GM18519 (cell line): Measurements from ENCODE around the gene PCBD2.
"Not testable (repeated sequence)": the region's sequence is repeated elsewhere in the genome, so short reads cannot be mapped to it uniquely, and the experiment has no call there.

Experiments
- ATAC-seq: cut with Tn5 transposase; IDR thresholded peaks from one replicate; pipeline ENCODE4 v1.9.1; 2021; ENCODE audit warnings: mild to moderate bottlenecking, moderate library complexity; ENCODE audit not compliant: unreplicated experiment, low FRiP score

The PCBD2 gene

DNA sequence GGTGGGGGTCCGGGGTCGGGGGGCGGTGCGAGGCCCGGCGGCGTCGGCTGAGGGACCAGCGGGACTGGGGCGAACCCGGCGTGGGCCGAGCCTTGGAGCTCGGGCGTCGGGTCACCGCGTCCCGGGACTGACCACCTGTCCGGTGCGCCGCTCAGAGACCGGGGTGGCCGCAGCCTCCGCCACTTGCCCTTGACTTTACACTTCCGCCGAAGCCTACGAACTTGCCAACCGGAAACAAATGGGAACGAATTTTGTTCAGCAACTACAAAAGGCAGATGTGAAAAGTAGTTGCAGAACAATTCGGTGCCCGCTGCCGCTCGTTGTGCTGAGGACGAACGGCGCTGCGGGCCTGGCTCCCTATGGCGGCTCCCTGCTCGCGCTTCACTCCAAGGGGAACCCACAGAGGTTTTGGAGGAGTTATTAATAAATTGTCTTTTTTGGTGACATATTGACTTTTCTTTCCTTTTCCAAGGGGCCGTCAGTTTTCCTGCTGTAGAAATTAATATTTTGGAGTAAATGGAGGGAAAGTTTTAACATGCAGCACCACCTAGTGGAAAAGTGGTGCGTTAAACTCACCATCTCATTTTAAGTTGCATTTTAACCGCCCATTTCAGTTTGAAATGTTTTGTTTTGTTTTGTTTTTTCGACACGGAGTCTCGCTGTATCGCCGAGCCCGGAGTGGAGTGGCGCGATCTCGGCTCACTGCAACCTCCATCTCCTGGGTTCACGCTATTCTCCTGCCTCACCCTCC lies 490 bp downstream of the PCBD2 start:
- ATAC-seq = peak; percentile 14

DNA sequence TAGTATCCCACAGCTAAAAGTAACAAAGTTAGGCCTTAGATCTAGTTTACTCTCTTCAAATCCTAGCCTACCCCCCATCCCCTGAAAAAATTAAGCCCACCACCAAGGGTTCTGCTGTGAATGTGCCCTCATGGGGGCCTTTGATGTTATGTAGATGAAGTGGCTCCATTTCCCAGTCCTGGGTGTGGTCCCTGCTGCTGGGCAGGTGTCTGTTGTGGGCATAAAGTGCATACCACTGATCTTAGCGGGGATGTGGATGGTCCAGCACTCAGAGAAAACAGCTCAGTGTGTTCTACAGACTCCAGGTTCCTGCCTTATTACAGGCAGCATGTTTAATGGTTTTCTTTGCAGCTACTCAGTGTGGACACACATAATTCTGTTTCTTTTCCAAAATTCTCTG lies 1.9 kb downstream of the PCBD2 start:
- no peak for ATAC-seq

DNA sequence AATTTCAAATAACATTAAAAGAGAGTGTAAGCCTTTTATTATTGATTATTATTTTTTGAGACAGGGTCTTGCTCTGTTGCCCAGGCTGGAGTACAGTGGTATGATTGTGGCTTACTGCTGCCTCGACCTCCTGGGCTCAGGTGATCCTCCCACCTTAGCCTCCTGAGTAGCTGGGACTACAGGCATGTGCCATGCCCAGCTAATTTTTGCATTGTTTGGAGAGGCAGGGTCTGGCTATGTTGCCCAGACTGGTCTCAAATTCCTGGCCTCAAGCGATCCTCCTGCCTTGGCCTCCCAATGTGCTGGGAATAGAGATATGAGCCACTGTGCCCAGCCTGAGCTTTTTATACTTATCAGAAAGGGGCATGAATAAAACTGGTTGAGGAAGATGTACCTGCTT lies 5.8 kb downstream of the PCBD2 start:
- not testable (repeated sequence) for ATAC-seq

DNA sequence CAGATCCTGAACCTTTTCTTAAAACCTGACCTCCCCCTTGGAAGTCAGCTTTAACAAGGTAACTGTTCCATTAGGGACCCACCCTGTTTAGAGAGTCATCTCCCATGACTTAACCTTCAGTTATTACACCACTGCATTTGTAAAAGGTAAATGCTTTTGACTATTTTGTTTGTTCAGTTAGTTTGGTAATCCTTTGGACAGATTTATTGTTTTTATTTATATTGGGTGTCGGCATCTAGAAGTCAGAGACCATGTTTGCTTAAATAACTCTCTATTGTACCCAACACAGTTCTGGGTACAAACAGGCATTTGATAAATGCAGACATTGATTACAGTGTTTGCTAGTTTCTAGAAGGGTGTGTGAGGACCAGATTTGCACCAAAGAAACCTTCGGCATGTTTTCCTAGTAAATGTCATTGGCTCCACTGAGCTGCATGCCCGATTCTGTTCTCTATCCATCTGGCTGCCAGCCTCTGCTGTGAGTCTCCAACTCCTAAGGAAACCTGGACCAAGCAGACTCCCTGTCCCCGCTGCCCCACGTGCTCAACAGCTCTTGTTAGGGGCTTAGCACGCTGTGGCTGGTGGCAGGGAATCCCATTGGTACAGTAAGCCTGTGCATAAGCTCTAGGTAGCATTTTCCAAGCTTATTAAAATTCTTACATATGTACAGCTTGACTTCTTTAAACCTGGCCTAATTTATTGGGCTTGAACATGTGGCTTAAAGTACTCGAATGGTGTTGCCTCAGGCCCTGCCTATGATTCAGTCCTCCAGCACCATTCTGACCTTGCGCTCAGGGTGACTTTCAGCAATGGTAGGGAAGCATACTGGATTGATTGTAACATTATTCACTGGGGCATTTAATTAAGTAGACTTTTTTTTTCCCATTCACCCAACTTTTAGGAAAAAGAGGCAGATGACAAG lies 6.6 kb downstream of the PCBD2 start:
- ATAC-seq = no peak

DNA sequence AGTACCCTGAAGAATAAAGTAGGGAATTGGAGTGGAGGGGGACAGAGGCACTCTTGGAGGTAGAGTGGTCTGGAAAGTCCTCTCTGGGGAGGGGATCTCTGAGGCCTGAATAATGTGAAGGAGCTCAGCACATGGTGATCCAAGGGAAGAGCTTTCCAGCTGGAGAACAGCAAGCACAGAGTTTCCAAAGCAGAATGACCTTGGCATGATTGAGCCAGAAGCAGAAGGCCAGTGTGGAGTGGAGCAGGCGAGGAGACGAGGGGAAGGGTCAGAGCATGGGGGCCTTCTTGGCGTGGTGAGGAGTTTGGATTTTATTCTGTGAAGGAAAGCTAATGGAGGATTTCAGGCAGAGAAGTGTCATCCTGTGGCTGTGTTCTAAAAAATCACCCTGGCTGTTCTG lies 8.3 kb downstream of the PCBD2 start:
- ATAC-seq = no peak

DNA sequence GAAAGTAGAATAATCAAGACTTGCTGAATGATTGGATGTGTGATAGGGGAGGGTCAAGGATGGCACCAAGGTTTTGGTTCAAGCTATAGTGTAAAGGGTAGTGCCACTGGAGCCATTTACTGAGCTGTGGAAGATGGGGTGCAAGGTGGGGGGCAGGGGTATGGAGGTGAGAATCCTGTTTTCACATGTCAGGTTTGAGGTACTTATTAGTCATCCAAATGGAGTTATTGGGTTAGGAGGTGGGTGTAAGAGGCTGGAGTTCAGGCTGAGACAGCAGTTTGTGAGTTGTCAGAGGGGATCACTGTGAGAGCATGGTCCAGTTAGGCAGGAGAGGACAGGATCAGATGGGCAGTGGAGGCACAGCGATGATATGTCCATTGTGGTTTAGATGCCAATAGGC lies 8.9 kb downstream of the PCBD2 start:
- ATAC-seq = no peak

DNA sequence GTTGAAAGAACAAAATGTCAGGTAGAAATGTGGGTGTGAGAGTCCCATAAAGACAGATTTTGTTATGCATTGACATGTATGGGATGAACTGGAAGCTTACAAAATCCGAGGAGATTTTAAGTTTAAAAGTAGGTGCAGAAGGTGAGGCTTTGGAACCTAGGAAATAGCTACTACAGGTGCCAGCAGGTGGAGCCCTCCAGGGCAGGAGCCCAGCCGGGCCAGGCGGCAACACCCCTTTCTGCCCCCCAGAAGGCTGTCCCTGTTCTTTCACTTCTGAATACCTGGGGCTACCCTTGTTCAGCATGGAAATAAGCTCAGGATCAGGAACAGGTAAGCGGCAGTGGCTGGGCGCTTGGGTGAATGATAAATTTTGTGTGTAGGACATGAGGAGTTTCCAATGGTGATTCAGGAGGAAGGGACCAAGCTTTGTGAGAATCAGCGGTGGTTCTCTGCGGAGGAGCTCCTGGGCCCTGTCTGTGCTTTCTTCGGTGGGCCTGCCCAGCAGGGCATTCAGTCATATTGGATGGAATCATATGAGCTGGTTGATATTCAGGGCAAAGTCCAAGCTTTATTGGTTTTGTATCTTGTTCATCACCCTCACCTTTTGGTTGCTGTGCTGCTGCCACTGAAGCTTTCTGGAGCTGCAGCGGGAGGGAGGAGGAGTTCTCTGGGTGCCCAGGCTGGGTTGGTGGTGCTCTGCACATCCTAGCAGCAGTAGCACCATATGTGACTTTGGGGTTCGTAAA lies 12.3 kb downstream of the PCBD2 start:
- no peak for ATAC-seq

DNA sequence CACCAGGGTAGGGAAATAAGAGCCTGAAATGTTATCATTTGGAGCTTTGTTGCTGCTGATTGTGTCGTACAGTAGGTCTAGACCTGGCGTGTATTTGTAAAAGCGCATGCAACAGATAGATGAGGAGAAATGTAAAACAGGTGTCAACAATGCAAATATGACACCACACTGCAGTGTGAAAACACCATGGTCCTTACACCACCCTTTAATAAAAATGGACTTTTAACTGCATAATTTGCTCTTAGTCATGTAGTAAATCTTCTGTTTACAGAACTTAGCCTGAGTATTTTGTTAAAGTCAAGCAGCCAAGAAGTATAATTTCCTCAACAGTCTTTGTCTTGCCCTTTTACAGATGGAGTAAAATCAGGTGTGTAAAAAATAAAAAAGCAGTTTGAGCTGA lies 13.9 kb downstream of the PCBD2 start:
- ATAC-seq = no peak

DNA sequence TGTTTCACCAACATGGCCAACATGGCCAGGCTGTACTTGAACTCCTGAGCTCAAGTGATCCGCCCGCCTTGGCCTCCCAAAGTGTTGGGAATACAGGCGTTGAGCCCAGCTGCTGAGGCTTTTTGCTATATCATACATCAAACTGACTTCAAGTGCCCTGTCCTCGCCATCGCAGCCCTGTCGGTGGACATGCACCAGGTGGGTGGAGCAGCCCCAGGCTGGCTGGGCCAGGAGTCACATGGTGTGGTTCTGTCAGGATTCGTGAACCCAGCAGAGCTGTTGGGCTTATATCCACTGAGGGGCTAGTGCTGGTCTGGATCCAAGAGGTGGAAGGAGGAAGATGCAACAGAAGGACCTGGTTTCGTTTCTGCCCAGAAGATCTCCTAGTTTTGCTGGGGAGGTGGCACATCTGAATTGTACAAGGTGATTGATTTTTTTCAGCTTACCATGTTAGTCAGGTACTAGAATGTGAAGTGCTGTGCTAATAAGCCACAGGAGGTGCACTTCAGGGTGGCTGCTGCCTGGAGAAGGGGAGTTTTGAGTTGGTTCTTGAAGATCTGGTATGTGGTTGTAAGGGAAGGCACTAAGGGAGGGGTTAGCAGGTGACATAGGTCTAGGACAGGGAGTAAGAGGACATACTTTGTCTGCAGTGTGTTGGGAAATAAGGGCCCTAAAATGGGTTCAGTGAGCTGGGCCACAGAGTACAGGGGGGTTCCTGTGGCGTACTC lies 16.1 kb downstream of the PCBD2 start:
- no peak for ATAC-seq

DNA sequence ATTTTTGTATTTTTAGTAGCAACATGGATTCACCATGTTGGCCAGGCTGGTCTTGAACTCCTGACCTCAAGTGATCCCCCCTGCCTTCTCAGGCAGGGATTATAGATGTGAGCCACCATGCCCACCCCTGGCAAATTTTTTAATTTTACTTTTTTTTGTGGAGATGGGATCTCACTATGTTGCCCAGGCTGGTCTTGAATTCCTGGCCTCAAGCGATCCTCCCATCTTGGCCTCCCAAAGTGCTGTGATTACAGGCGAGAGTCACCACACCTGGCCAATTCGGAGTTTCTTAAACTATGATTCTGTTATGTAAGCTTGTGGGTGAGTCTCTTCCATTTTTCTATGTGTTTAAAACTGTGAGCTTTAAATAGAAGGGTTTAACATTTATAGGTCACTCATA lies 27.6 kb downstream of the PCBD2 start:
- ATAC-seq = no peak

DNA sequence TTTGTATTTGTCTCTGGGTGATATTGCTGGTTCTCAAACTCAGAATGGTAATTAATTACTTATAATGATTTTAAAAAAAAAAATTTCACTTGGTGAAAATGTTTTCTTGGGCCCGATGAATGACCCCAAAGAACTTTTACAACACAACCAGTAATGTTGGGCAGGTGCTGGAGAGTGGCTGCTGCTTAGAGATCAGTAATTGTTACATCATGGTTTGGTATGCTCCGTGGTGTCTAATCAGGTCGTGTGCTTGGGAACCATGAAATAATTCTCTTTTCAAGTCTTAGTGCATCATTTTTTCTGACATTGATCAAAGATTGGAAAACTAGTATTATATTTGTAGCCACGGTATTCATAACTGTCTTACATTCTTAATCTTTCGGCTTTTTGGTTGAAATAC lies 29.3 kb downstream of the PCBD2 start:
- no peak for ATAC-seq

DNA sequence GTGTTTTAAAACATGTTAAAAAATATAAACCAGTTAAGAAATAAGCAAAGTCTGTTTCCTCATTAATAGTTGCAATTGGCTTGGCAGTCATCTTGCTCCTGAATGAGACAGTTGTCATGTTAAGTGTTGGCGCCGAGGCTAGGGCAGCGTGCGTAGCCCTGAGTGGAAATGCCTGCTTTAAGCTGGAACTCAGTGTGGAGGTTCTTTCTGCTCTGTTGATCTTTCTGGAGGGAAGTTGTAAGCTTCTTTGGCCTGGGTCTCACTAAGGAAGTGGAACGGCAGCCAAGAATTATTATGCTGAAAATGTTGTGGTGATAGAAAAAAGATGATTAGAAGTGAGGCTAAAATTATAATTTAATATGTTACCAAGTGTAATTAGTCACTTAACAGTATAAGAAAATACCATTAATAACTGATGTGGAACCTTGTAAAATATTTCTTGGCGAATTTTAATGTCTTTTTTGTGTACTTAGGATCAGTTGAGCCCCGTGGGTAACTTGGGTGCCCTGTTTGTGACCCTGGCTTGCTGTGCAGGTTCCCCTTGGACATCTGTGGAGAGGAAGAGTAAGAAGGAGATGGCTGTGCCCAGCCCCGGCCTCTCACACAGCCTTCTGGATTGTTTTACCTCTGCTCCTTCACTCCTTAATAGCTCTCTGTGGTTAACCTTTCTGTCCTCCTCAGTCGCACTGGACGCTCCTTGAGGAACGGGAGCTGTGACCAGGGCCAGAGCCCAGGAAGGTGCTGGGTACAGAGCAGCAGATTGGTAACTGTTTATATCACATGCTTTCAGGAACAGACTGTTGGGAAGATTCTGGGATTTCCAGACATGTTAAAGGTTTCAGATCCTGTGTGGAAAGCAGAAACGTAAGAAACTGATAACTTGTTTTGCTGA lies 31.0 kb downstream of the PCBD2 start:
- ATAC-seq = no peak

DNA sequence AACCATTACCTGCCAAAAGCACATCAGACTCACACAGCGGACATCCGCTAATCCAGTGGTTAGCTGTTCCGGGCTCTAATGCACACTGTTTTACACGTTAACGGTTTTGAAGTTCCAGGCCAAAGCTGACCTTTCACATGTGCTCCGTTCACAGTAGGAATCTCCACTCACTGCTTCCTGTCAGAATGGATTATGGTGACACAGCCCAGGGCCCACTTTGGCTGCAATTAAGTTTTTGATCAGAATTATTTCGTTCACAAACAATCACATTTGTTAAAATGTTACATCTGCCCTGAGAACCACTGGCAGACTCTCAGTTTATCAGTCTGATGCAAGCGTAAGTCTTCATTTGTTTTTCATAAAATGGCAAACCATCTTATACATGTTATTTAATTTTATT lies 32.6 kb downstream of the PCBD2 start:
- ATAC-seq = no peak

DNA sequence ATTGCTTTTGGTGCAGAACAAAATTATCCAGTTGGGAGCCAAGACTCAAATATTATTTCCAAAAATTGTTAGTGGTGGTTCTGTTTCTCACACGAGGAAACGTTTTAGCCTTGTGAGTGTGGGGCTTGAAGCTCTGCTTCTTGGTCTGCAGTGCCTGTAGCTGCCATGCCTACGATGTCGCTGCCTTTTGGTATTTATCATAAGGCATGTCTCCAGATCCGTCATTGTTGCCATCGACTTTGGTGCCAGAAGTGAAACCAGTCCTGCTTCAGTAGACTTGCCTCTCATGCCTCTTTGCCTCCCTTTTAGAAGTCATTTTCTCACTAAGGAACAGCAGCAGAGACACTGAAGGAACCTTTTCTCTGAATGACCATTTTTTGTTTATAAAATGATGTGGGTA lies 33.1 kb downstream of the PCBD2 start:
- ATAC-seq = no peak

DNA sequence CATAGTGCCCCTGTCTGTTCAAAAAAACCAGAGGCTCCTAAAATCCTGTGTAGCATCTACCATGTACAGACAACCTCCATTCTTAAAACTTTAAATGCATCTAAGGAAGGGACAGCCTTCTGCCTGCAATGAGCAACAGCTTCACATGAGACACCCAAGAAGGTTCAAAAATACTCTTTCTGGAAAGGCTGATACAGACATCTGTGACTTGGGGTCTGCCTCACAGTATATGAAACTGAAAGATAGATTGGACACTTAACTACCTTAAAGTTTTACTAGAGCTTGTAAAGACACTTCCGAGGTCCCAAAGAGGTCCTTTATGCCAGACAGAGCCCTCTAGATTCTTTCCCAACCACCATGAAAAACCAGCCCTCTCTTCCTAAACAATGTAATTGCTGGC lies 34.6 kb downstream of the PCBD2 start:
- ATAC-seq = no peak

DNA sequence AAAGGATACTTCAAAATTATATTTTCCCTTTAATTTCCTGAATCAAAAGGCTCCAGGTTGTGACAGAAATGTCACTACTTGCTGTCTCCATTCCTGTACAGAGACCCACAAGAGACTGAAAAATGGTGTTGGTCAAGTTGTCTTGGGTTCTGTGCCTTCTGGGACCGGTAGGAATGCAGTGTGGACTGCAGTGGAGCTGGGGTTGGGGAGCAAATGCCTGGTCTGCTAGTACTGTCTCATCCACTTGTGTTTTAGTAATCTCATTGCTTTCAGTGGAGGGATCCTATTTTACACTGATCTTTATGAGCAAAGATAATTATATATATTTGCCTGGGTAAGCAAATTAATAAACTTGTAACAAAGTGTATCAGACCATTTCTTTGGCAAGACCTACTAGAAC lies 38.6 kb downstream of the PCBD2 start:
- ATAC-seq = no peak

DNA sequence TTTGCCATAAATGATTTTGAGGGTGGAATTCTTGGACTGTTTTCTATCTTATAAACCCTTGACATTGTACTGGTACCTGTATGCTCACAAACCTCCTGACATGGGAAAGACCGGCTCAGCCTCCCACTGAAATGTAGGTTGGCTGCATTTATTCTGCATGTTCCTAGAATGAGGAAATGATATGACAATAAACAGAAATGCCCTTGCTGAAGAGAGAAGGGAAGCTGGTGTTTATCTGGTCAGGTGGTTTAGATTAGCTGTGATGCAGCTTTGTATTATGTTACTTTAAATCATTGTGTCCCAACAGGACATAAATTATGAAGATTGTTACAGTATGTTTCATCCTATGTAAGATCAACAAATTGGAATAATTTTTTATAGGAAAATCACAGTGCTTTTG lies 39.7 kb downstream of the PCBD2 start:
- ATAC-seq = no peak

DNA sequence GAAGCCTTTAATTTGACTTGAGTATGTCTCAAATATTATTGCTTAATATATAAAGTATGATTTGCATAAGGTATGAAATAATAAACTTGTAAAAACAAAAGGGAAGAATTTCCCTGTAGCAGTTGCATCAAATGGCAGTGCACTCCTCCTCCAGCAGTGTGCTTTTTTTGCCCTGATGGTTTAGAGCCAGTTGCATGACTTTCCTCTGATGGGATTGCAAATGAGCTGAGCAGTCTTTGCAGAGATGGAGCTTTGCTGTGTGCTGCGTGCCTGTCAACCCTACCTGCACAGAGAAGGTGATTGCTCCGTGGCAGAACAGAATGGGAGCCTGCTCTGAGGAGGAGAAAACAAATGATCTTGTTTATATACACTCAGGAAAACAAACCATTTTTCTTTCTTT lies 40.1 kb downstream of the PCBD2 start:
- ATAC-seq = no peak

DNA sequence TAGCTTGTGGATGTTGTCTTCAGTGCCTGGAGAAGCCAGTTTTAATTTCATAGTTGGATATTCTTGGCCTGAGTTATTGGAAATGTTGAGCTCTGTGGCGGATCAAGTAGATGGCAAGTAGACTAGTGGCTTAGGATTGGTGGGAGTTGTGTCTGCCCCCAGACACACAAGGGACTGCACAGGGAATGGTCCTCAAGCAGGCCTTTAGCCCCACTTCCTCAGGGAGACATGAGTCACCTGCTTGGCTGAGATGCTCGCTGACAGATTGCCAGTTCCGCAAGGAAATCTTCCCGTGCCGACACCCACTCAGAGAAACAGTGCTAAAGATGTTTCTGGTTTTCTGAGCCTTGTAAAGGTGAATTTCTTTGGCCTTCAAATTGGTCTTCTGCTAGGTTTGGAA lies 44.0 kb downstream of the PCBD2 start:
- no peak for ATAC-seq

DNA sequence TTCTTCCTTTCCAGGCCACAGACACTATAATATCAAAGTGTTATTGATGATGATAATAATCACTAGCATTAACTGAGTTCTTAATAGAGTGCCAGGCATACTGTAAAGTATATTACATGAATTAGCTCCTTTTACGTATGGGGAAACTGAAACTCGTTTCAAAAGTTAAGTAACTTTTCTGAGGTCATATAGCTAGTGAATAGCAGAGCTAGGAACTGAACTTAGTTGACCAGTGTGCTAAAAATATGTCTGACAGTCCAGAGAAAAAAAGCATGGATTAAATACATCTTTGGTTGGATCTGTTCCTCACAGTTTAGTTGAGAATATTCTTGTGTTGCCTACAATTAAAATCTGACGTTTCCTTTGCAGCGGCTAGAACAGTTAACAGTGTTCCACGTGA lies 44.4 kb downstream of the PCBD2 start:
- no peak for ATAC-seq
